HepG2 (cell line): ENCODE data around the gene DGCR8. TPM values are rescaled to one million over a fixed set of nuclear protein-coding genes. Genes with fewer than 3 reads are reported as not detected.

ENCODE experiments used
- CENPX ChIP-seq: sonication (generic); formaldehyde crosslinking; IDR thresholded peaks from 2 replicates; pipeline ENCODE4 v1.9.0; 2021; ENCODE audit warnings: mild to moderate bottlenecking, missing genetic modification reagents, moderate library complexity
- DMAP1 ChIP-seq: IDR thresholded peaks from 2 replicates; pipeline ENCODE4 v1.6.1; 2016
- HCFC1 ChIP-seq: fragments of 150-350 bp; IDR thresholded peaks from 2 replicates; pipeline ENCODE4 v1.6.1; 2014; ENCODE audit warnings: low read depth, low read length
- HOXA3 ChIP-seq: sonication (generic); formaldehyde crosslinking; IDR thresholded peaks from 2 replicates; pipeline ENCODE4 v1.5.0; 2020; ENCODE audit warnings: missing genetic modification reagents
- JUN ChIP-seq: sonication (generic); formaldehyde crosslinking; IDR thresholded peaks from 2 replicates; pipeline ENCODE4 v1.4.0; 2020; ENCODE audit warnings: mild to moderate bottlenecking, missing genetic modification reagents
- JUNB ChIP-seq: sonication (generic); formaldehyde crosslinking; IDR thresholded peaks from 2 replicates; pipeline ENCODE4 v1.8.0; 2022; ENCODE audit warnings: missing genetic modification reagents, mild to moderate bottlenecking, borderline replicate concordance
- MXD4 ChIP-seq: IDR thresholded peaks from 2 replicates; pipeline ENCODE4 v1.6.1; 2016; ENCODE audit warnings: mild to moderate bottlenecking, missing biosample characterization, missing genetic modification reagents
- NCOR1 ChIP-seq: fragments of 200-600 bp; sonication (generic); IDR thresholded peaks from 2 replicates; pipeline ENCODE4 v1.7.0; 2017; ENCODE audit warnings: antibody characterized with exemption, low read length, borderline replicate concordance
- NFE2L2 ChIP-seq: fragments of 150-350 bp; IDR thresholded peaks from 2 replicates; pipeline ENCODE4 v1.6.1; 2014; ENCODE audit warnings: low read length
- PITX1 ChIP-seq: sonication (generic); formaldehyde crosslinking; IDR thresholded peaks from 2 replicates; pipeline ENCODE4 v1.5.1; 2020; ENCODE audit warnings: mild to moderate bottlenecking, missing genetic modification reagents
- RBFOX2 ChIP-seq: fragments of 200-400 bp; formaldehyde crosslinking; IDR thresholded peaks from 2 replicates; pipeline ENCODE4 v1.6.1; 2017; ENCODE audit warnings: low read depth, mild to moderate bottlenecking, low read length
- ZBTB42 ChIP-seq: sonication (generic); formaldehyde crosslinking; IDR thresholded peaks from 2 replicates; pipeline ENCODE4 v1.5.0; 2020; ENCODE audit warnings: mild to moderate bottlenecking, missing genetic modification reagents
- ZMYM3 ChIP-seq: sonication (generic); formaldehyde crosslinking; IDR thresholded peaks from 2 replicates; pipeline ENCODE4 v1.5.1; 2020; ENCODE audit warnings: mild to moderate bottlenecking, missing genetic modification reagents
- ZNF234 ChIP-seq: sonication (generic); formaldehyde crosslinking; conservative IDR thresholded peaks from 2 replicates; pipeline ENCODE4 v1.5.1; 2020; ENCODE audit warnings: mild to moderate bottlenecking, missing genetic modification reagents
- ZNF263 ChIP-seq: sonication (generic); formaldehyde crosslinking; IDR thresholded peaks from 2 replicates; pipeline ENCODE4 v1.4.0; 2020; ENCODE audit warnings: missing genetic modification reagents
- ZNF44 ChIP-seq: sonication (generic); formaldehyde crosslinking; IDR thresholded peaks from 2 replicates; pipeline ENCODE4 v1.5.1; 2020; ENCODE audit warnings: mild to moderate bottlenecking, missing genetic modification reagents
- ZNF484 ChIP-seq: sonication (generic); formaldehyde crosslinking; IDR thresholded peaks from 2 replicates; pipeline ENCODE4 v1.5.1; 2020; ENCODE audit warnings: mild to moderate bottlenecking, low read depth, missing genetic modification reagents, borderline replicate concordance
- ZNF530 ChIP-seq: sonication (generic); formaldehyde crosslinking; IDR thresholded peaks from 2 replicates; pipeline ENCODE4 v1.5.0; 2020; ENCODE audit warnings: low read depth, mild to moderate bottlenecking, missing genetic modification reagents
- ZNF546 ChIP-seq: sonication (generic); formaldehyde crosslinking; conservative IDR thresholded peaks from 2 replicates; pipeline ENCODE4 v1.8.1; 2023; ENCODE audit warnings: mild to moderate bottlenecking, missing genetic modification reagents
- ZNF607 ChIP-seq: sonication (generic); formaldehyde crosslinking; IDR thresholded peaks from 2 replicates; pipeline ENCODE4 v1.5.1; 2020; ENCODE audit warnings: missing genetic modification reagents, mild to moderate bottlenecking, borderline replicate concordance
- ZNF878 ChIP-seq: sonication (generic); formaldehyde crosslinking; IDR thresholded peaks from 2 replicates; pipeline ENCODE4 v1.8.1; 2023; ENCODE audit warnings: mild to moderate bottlenecking, missing genetic modification reagents, moderate library complexity
- polyA plus RNA-seq, 8 experiments: library from polyadenylated mRNA; depleted of rRNA in 3 of 8; stranded (reverse) in 7 of 8; unstranded in 1 of 8; fragments of >200 nt; fragmentation: Illumina TruSeq in 4 of 8; extraction: Trizol in 4 of 8; gene quantifications; 2 replicates each; pipeline versions ENCODE4 v1.2.1 to v1.2.3, GENCODE V29; 2011 to 2016; ENCODE audit warnings: low read depth in 4 of 8, missing spikeins in 1 of 8, mixed read lengths in 1 of 8; ENCODE audit not compliant: insufficient read depth in 1 of 8
- total RNA-seq, 5 experiments: library from RNA; depleted of rRNA; stranded (reverse); fragments of >200 nt; fragmentation: Illumina TruSeq; extraction: Trizol; gene quantifications; 2 replicates each; pipeline ENCODE4 v1.2.3, GENCODE V29; 2016; ENCODE audit warnings: low read depth in 1 of 5
- TF ChIP-seq, protein P1 (sequence below): sonication (generic); formaldehyde crosslinking; IDR thresholded peaks from 2 replicates; pipeline ENCODE4 v1.4.0; 2020; ENCODE audit warnings: mild to moderate bottlenecking, missing genetic modification reagents
- TF ChIP-seq, protein P2 (sequence below): sonication (generic); formaldehyde crosslinking; IDR thresholded peaks from 2 replicates; pipeline ENCODE4 v1.8.0; 2022; ENCODE audit warnings: missing genetic modification reagents, mild to moderate bottlenecking, borderline replicate concordance
- TF ChIP-seq, protein P3 (sequence below): sonication (generic); formaldehyde crosslinking; IDR thresholded peaks from 2 replicates; pipeline ENCODE4 v1.9.0; 2021; ENCODE audit warnings: missing genetic modification reagents, borderline replicate concordance
- TF ChIP-seq, protein P4 (sequence below): sonication (generic); formaldehyde crosslinking; IDR thresholded peaks from 2 replicates; pipeline ENCODE4 v1.5.0; 2020; ENCODE audit warnings: missing genetic modification reagents
- TF ChIP-seq, protein P5 (sequence below): sonication (generic); formaldehyde crosslinking; IDR thresholded peaks from 2 replicates; pipeline ENCODE4 v1.5.0; 2020; ENCODE audit warnings: mild to moderate bottlenecking, missing genetic modification reagents
- TF ChIP-seq, protein P6 (sequence below): IDR thresholded peaks from 2 replicates; pipeline ENCODE4 v1.6.1; 2012; ENCODE audit warnings: inconsistent platforms

The DGCR8 gene
- total and polyA plus RNA-seq, 2 of the 13 experiments (the other 11 are each of a cell fraction or from before 2014, with no cell fraction given): 10.2 to 23.2 TPM

DNA sequence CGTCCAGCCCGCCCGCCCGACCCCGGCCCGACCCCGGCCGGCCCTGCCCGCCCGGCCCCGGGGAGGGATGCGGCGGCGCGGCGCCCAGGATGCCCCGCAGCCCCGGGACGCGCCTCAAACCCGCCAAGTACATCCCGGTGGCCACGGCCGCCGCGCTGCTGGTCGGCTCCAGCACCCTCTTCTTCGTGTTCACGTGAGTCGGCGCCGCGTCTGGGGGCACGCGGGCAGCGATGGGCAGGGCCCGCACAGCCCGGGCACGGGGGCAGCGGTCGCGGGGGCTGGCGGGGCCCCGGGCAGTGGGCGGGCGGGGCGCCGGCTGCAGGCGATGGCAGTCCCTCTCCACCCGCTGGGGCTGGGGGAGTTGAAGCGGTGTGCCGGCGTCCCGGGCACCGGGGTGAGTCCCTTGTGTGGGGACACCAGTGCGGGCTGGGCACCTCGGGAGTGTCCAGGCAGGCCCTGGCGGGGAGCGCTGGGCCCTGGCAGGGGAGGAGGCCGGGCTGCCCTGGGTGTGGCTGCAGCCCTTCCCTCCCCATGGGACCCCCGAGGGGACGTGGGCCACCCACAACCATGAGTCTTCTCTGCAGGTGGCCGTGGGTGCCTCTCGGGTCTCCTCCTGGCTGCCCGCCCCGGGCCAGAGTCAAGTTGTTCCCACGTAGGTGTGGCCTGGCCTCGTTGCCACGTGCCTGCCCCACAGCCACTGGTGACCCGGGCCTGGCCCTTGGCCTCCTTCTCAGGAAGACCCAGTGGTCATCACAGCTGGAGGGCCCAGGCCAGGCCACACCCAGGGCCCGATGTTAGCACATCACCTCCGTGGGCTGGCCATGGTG is 52.0 kb downstream of the DGCR8 start (continued):
- no peak for TF ChIP-seq PITX1
- TF ChIP-seq JUN: no peak
- TF ChIP-seq, protein P1, sequence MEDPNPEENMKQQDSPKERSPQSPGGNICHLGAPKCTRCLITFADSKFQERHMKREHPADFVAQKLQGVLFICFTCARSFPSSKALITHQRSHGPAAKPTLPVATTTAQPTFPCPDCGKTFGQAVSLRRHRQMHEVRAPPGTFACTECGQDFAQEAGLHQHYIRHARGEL: no peak
- TF ChIP-seq JUNB (CRISPR knock-in tag): no peak
- TF ChIP-seq HOXA3 (CRISPR knock-in tag): no peak
- TF ChIP-seq MXD4: no peak
- no peak for TF ChIP-seq HCFC1
- no peak for TF ChIP-seq CENPX
- TF ChIP-seq, protein P2, sequence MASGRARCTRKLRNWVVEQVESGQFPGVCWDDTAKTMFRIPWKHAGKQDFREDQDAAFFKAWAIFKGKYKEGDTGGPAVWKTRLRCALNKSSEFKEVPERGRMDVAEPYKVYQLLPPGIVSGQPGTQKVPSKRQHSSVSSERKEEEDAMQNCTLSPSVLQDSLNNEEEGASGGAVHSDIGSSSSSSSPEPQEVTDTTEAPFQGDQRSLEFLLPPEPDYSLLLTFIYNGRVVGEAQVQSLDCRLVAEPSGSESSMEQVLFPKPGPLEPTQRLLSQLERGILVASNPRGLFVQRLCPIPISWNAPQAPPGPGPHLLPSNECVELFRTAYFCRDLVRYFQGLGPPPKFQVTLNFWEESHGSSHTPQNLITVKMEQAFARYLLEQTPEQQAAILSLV: peak; percentile 55; the same call in 1 of the 2 replicates
- no peak for TF ChIP-seq ZNF263
- no peak for TF ChIP-seq NCOR1
- TF ChIP-seq ZNF484 (CRISPR knock-in tag): no peak
- no peak for TF ChIP-seq ZNF878 (CRISPR knock-in tag)
- TF ChIP-seq DMAP1 (CRISPR knock-in tag): peak; percentile 31; the same call in 1 of the 2 replicates
- TF ChIP-seq, protein P3, sequence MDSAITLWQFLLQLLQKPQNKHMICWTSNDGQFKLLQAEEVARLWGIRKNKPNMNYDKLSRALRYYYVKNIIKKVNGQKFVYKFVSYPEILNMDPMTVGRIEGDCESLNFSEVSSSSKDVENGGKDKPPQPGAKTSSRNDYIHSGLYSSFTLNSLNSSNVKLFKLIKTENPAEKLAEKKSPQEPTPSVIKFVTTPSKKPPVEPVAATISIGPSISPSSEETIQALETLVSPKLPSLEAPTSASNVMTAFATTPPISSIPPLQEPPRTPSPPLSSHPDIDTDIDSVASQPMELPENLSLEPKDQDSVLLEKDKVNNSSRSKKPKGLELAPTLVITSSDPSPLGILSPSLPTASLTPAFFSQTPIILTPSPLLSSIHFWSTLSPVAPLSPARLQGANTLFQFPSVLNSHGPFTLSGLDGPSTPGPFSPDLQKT (CRISPR knock-in tag): no peak
- no peak for TF ChIP-seq ZNF607 (CRISPR knock-in tag)
- TF ChIP-seq NFE2L2: no peak
- no peak for TF ChIP-seq ZMYM3 (CRISPR knock-in tag)
- TF ChIP-seq, protein P4, sequence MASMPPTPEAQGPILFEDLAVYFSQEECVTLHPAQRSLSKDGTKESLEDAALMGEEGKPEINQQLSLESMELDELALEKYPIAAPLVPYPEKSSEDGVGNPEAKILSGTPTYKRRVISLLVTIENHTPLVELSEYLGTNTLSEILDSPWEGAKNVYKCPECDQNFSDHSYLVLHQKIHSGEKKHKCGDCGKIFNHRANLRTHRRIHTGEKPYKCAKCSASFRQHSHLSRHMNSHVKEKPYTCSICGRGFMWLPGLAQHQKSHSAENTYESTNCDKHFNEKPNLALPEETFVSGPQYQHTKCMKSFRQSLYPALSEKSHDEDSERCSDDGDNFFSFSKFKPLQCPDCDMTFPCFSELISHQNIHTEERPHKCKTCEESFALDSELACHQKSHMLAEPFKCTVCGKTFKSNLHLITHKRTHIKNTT (CRISPR knock-in tag): no peak
- TF ChIP-seq ZNF234 (CRISPR knock-in tag): no peak
- TF ChIP-seq, protein P5, sequence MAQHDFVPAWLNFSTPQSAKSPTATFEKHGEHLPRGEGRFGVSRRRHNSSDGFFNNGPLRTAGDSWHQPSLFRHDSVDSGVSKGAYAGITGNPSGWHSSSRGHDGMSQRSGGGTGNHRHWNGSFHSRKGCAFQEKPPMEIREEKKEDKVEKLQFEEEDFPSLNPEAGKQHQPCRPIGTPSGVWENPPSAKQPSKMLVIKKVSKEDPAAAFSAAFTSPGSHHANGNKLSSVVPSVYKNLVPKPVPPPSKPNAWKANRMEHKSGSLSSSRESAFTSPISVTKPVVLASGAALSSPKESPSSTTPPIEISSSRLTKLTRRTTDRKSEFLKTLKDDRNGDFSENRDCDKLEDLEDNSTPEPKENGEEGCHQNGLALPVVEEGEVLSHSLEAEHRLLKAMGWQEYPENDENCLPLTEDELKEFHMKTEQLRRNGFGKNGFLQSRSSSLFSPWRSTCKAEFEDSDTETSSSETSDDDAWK (CRISPR knock-in tag): no peak
- TF ChIP-seq ZBTB42 (CRISPR knock-in tag): no peak
- TF ChIP-seq ZNF546: no peak
- no peak for TF ChIP-seq ZNF44 (CRISPR knock-in tag)
- TF ChIP-seq, protein P6, sequence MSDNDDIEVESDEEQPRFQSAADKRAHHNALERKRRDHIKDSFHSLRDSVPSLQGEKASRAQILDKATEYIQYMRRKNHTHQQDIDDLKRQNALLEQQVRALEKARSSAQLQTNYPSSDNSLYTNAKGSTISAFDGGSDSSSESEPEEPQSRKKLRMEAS: peak; percentile 81
- TF ChIP-seq RBFOX2: 0 out of 2 replicates have a peak, but pooled peaks have one; percentile 42
- no peak for TF ChIP-seq ZNF530
